ENCODE data around the gene JUN.

The JUN gene

GRCh38 chr1:58783993-58784757, at the start of gene JUN:
TSS of gene JUN (minus strand) at chr1:58784047. CDS start at chr1:58783070, 977 bp downstream.
- DNase-seq (ENCODE audit: low read depth, low spot score) = peak; percentile 99

GRCh38 chr1:58833166-58833565, 49.3 kb upstream of the JUN start:
- DNase-seq (ENCODE audit: low read depth, low spot score) = no peak

DNA sequence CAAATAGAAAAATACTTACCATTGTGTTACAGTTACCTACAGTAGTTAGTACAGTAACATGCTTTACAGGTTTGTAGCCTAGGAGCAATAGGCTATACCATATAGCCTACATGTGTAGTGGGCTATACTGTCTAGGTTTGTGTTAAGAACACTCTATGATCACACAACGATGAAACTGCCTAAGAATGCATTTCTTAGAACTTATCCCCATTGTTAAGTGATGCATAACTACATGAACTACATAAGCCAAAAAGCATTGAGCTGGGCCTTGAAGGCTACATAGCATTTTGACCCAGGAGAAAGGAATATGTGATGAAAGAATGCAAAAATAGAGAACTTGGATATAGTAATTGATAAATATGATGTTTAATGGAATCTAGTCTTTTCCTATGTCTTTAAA, 46.4 kb upstream of the JUN start:
- no peak for DNase-seq (ENCODE audit: low read depth, low spot score)

DNA sequence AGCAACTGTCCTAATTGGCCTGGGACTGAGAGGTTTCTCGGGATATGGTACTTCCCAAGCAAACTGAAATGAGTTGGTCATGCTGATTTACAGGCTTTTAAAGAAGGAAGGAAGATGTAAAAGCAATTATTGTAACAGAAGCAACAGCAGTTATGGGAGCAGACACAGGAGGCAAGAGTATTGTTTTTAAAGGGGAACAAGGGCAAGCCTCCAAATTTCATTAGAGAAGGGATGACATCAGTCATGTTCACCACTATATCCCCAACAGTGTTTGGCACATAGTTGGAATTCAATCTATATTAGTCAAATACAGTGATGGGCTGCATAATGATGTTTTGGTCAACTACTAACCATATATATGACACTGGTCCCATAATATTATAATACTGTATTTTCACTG, 46.0 kb upstream of the JUN start:
- no peak for DNase-seq (ENCODE audit: low read depth, low spot score)

DNA sequence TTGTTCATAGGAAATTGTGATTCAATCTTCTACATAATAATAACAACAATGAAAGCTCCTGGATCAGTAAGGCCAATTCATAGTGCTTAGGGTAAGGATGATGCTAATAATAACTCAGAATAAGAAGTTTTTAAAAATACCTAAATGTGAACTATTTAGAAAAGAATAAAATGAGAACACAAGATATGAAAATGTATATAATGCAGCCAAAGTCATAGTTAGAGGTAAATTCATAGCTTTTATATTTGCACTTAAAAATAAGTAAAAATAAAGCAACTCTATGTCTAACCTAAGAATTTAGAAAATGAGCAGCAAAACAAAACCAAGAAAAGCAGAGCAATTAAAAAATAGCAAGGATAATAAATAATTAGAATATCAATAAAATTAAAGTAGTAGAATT, 43.5 kb upstream of the JUN start:
- no peak for DNase-seq (ENCODE audit: low read depth, low spot score)

DNA sequence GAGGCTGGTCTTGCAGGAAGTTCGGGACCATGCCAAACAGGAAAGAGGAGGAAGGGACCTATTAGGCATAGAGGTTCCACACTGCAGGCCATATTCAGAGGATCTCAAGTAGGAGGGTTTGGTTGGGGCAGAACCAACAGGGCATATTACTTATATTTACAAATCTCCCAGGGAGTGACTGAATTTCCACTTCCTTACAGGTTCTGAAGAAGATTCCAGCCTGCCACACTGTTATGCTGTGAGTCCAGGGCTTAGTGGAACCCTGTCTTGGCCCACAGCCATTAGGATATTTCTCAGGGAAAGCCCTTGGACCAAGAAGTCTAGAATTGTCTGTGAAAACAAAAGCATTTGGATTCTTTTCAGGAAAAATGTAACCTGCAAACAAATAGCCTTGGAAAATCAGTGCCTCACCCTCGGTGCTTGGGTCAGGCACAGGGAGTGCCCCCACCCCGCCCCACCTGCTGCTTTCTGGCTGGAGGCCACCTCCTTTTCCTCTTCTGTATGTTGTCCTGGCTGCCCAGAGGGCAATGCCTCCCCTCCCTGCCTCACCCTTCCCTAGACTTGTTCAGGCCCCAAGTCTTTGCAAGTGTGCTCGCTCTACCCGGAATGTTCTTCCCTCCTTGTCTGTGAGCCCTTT, 41.0 kb upstream of the JUN start:
- no peak for DNase-seq (ENCODE audit: low read depth, low spot score)

DNA sequence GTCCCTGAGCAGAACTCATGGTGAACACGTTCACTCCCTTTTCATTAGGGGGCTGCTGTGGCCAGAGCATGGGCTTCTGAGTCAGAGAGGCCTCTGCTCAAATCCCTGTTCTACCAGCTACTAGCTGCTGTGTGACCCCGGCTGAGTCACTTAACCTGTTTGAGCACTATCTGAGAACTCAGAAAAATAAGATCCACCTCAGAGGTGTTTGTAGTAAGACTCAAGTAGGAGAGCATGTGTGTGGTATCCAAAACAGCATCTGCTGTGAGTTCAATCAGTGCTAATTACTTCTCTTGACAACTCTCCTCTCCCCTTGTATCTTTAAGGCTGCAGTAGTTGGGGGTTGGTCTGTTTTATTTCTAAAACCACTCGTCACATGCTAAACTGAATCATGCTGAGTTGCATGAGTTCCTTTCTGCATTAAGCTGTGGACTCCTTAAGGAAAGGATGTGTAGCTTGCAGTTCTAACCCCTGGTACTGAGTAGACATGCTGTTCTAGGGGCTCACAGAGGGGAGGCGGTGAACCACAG, 39.7 kb upstream of the JUN start:
- peak; percentile 74 for DNase-seq (ENCODE audit: low read depth, low spot score)

- DNase-seq (ENCODE audit: low read depth, low spot score) = no peak
Measured at GRCh38 chr1:58821309-58821708, 37.5 kb upstream of the JUN start.

GRCh38 chr1:58818976-58819375, 35.1 kb upstream of the JUN start:
- no peak for DNase-seq (ENCODE audit: low read depth, low spot score)

- no peak for DNase-seq (ENCODE audit: low read depth, low spot score)
Measured at GRCh38 chr1:58818075-58818474, 34.2 kb upstream of the JUN start.

- DNase-seq (ENCODE audit: low read depth, low spot score) = no peak
Measured at GRCh38 chr1:58816747-58817221, 32.9 kb upstream of the JUN start.

- no peak for DNase-seq (ENCODE audit: low read depth, low spot score)
Measured at GRCh38 chr1:58816072-58816746, 32.4 kb upstream of the JUN start.

DNA sequence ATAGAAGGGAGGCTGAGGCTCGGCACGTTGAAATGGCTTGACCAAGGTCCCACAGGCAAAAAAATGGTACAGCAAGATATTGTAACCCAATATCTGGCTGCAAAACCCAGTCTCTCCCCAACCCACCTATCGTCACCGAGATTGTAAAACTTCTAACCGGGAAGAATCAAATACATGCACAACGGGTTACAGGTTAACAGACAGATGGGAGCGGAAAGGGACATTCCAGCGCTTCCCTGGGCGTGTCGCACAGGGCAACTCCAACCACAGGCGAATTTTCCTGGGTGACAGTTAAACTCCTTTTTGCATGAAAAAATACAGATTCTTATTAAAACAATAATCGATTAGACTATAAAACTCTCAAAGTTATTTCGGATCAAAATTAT, 31.8 kb upstream of the JUN start:
- no peak for DNase-seq (ENCODE audit: low read depth, low spot score)

DNA sequence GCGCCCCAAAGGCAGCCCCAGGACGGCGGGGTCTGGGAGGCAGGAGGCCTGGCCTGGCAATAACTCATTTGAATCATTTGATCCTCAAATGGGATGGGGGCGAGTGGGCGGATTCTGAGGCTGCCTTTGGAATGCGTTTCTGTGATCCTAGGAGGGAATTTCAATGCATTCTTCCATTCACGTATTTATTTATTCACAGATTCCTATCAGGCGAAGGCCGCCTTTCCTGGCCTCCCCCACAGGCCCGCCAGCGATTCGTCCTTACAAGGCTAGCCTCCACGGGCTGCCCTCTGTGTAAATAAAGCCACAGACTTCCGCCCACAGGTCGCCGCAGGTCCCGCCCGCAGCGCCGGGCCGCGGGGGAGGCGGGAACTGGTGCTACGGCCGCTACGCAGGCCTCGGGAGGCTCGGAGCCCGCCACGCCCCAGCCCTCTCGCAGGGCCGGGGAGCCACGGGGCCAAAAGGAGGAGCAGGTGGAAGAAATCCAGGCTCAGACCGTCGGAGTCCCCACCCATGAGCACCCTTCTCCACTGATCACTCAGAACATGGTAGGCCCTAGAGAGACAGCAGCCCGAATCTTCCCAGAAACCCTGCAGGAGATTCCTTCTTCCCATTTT, 31.3 kb upstream of the JUN start:
- no peak for DNase-seq (ENCODE audit: low read depth, low spot score)

DNA sequence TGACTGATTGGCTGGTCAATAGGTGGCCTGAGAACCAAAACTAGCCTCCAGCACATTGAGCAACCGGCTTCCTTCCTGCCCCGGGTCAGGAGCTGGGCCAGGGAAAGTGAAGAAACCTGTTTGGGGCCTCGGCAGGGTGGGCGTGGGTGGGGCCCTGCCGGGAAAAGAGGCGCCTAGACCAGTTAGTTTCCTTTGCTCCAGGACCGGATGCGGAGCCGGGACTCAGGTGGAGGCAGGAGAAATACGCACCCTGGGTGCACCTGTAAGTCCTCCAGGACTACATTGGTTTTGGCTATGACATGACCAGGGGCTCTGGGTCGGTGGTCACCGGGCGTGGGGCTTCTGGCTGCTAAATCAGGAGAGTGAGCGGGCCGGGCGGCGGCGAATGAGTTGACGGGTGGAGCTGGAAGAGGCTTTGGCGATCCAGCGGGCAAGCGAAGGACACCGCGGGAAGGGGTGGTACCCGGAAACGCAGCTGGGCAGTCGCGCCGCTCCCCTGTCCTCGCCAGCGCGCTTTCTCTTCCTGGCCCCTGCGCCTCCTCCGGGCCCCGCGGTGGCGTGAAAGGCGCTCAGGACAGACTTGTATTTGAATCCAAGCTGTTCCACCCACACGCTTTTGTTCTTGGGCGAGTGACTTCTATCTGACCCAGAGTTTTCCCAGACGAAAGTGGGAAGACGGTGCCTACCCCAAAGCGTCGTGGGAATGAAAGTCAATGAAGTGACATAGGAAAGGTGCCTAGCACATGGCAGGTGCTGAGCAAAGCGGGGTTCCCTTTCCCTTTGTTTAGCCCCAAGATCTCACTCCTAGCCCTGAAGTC, 30.6 kb upstream of the JUN start:
- DNase-seq (ENCODE audit: low read depth, low spot score) = no peak

GRCh38 chr1:58813801-58814200, 30.0 kb upstream of the JUN start:
- DNase-seq (ENCODE audit: low read depth, low spot score) = no peak

DNA sequence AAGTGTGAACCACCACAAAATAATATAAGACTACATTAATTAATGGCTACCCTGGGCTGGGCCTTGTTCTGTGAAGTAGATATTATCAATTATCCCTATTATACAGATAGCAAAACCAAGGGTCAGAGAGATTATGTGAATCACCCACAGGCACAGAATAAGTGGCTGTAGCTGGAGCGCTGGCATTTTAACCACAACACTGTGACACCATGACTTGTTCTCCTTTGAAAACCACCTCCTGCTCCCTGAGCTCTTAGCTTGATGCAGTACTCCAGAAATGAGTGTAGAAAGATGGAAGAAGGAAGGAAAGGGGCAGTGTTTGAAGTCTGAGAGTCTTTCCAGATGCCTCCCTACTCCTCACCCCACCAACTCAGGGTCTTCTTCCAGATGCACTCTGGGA, 29.5 kb upstream of the JUN start:
- no peak for DNase-seq (ENCODE audit: low read depth, low spot score)

GRCh38 chr1:58812926-58813325, 29.1 kb upstream of the JUN start:
- DNase-seq (ENCODE audit: low read depth, low spot score) = no peak

- DNase-seq (ENCODE audit: low read depth, low spot score) = no peak
Measured at GRCh38 chr1:58812468-58812867, 28.6 kb upstream of the JUN start.

GRCh38 chr1:58811303-58811702, 27.5 kb upstream of the JUN start:
- no peak for DNase-seq (ENCODE audit: low read depth, low spot score)

GRCh38 chr1:58809325-58810010, 25.6 kb upstream of the JUN start:
- DNase-seq (ENCODE audit: low read depth, low spot score) = no peak
